Right renal pelvis (tissue), 4 donors: ENCODE data around the gene AOC2. TPM values are rescaled to one million over a fixed set of nuclear protein-coding genes. Genes with fewer than 3 reads are reported as not detected.
"Not testable (repeated sequence)": the region's sequence is repeated elsewhere in the genome, so short reads cannot be mapped to it uniquely, and the experiment has no call there.

ENCODE experiments used
- DNase-seq, 4 donors: peaks; one replicate each; pipeline ENCODE4 v3.0.0-alpha.2; 2013; ENCODE audit warnings: low read depth in 4 of 4, low spot score in 3 of 4, missing footprints in 1 of 4
- polyA plus RNA-seq, 4 donors: library from polyadenylated mRNA; unstranded; fragments of 120-200 nt; gene quantifications; one replicate each; pipeline ENCODE4 v1.2.1, GENCODE V29; 2013; ENCODE audit not compliant: insufficient read length in 4 of 4

AOC2 gene
- polyA plus RNA-seq, 4 donors = 0.83 to 1.2 (median 1.2) TPM

DNA sequence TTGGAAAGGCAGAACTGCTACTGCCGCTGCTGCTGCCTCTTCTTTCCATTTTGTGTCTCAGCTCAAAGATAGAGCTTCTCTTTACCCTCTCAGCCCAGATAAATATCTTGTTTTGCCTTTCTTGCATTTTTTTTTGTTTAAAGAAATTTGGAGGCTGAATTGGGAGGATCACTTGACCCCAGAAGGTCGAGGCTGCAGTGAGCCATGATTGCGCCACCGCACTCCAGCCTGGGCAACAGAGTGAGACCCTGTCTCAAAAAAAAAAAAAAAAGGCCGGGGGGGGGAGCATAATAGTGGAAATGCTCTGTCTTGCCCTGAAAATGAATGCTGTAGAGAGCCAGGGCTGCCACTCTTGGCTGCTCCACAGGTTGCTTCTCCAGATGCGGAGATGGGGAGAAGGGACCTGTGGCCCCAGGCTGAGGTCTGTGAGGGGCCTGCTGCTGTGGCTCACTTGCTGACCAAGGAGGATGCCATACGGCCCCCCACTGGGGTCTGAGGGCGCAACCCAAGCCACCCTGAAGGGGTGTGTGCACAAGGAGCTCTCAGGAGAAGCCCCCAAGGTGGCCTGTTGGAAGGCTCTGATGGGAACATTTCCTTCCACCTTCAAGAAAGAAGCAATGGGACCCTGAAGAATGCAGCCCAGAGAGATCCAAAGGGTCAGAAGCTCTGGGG, 34.7 kb downstream of the AOC2 start:
- DNase-seq = no peak

DNA sequence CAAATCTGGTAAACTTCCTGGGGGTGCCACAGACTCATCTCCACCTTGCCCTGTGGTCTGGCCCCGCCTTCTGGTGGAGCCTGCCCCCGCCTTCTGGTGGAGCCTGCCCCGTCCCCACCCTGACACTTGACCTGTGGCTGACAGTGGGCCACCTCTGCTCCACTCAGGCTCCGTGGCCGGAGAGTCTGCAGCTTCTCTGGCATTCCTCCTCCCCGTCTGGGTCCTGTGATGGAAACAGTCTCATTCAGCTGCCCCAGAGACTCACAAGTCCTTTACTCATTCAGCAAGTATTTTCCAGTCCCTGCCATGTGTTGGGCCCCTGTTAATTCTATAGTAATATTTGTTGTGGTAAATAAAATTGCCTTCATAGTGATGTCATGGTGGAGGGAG, 35.2 kb downstream of the AOC2 start:
- no peak for DNase-seq

DNA sequence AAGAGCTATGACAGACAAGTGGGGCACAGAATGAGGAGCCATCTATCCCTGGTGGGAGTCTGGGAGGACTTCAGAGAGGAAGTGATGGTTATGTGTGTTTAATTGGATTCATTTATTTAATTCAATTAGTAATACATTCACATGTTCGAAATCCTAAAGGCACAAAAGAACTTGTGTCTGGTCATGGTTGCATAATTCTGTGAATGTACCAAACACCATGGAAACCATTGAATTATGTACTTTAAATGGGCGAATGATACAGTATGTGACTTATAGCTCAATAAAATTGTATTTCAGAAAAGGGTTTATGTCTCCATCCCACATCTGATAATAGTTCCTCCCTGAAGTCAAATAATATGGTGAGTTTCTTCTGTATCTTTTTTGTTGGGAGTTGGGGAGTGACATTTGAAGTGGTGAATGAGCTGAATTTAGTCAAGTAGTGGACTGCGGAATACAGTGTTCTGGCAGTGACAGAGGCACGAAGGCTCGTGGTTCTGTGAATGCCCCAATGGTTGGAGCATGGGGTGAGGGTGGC, 36.5 kb downstream of the AOC2 start:
- DNase-seq = no peak

DNA sequence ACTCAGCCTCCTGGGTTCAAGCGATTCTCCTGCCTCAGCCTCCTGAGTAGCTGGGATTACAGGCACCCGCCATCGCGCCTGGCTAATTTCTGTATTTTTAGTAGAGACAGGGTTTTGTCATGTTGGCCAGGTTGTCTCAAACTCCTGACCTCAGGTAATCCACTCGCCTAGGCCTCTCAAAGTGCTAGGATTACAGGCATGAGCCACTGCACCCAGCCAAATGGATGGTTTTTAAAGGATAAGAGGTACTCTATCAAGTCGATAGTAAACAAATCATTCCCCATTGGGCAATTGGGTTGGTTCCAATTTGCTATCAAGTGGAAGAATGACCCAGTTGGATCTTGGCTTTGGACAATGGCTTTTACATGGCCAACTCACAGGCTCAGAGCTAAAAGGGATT, 37.3 kb downstream of the AOC2 start:
- DNase-seq = not testable (repeated sequence)

DNA sequence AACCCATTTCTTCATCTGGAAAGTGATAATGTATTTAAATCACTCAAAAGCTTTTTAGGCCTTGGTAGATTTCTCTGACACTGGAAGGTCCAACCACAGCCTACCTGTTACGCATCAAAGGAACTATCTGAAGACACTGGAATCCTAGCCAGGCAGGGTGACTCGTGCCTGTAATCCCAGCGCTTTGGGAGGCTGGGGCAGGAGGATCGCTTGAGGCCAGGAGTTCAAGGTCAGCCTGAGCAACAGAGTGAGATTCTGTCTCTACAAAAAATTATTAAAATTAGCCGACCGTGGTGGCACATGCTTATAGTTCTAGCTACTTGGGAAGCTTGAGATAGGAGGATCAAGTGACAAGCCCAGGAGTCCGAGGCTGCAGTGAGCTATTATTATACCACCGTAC, 37.8 kb downstream of the AOC2 start:
- no peak for DNase-seq

DNA sequence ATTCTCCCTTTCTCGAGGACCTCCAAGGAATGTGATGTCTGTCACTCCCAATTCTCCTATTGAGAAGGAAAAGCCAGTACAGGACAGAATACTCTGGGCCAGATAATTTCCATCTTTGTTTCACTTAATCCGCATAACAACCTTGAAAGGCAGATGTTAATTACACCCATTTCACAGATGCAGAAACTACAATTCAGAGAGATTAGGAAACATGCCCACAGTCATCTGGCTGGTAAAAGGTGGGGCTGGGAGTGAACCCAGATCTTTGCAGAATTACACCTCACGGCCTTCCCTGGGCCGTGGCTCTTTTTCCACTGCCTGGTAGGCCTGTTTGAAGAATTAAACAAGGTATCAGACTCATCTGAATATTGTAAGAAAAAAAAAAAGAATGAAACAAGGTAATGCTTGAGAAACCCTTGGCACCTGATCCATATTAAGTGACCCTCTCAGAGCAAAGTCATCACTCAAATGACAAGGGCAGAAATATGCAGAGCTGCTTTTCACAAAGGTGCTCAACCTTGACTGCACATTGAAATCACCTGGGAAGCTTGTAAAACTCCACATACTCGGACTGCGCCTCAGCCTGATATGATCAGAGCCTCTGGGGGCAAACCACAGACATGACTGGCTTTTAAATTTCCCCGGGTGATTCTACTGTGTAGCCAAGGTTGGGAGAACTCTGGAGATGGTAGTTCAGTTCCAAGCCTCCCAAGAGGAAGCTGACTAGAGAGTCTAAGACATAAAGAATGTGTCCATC, 39.6 kb downstream of the AOC2 start:
- no peak for DNase-seq

DNA sequence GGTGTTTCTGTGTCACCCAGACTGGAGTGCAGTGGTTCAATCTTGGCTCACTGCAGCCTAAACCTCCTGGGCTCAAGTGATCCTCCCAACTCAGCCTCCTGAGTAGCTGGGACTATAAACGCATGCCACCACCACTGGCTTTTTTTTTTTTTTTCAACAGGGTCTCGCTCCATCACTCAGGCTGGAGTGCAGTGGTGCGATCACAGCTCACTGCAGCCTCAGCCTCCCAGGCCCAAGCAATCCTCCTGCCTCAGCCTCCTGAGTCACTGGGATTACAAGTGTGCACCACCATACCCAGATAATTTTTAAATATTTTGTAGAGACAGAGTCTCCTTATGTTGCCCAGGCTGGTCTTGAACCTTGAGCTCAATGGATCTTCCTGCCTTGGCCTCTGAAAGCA, 41.4 kb downstream of the AOC2 start:
- DNase-seq = not testable (repeated sequence)

DNA sequence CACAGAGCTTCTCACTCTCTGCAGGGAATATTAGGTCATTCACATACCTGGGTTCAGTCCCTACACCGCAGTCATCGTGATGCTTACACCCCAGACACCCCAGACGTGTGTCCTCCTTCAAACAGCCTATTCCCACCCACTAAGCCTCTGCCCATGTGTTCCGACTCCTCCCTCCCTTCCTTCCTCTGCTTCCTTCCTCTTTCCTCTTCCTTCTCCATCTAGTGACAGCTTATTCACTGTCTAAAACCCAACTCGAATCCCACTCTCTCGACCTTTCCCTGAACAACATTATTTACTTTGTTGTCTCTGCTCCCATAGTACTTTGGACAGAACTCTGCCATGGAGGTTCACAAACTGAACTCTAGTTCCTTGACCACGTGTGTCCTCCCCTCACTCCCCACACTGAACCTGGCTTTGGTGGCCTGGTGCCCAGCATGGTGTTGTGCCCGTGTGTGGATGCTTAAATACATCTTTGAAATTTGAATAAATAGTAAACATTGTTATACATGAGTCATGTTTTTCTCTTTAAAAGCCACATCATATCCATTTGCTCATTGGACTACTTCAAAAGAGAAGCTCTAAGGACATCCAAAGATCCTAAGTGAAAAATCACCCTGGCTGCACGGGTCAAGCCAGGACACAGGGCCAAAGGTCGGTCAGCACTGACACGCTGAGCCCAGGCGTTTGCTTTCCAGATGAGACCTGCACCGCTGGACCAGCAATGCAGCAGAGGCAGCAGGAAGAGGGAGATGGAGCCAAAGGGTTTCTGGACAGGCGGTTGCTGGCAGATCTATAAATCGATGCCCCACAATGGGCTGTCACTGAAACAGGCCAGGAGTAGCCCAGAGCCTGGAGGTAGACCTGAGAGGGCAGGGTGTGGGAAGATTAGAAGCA, 42.1 kb downstream of the AOC2 start:
- no peak for DNase-seq

DNA sequence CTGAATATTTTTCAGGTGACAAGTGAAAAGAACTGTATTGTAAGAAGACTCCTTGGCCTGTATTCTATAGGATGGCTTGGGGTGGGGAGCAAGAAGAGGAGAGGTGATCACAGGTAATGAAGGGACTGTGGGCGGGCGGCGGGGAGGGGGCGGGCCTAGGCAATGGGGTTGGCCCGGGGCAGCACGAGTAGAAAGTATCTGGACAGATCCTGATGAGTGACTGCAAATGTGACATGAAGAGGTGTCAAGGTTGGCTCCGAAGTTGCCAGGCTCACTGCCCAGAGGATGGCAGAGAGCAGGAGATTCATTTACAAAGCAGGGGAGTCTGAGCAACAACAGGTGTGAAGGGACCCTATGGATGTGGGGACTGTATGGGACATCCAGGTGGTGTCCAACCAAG, 45.4 kb downstream of the AOC2 start:
- no peak for DNase-seq

DNA sequence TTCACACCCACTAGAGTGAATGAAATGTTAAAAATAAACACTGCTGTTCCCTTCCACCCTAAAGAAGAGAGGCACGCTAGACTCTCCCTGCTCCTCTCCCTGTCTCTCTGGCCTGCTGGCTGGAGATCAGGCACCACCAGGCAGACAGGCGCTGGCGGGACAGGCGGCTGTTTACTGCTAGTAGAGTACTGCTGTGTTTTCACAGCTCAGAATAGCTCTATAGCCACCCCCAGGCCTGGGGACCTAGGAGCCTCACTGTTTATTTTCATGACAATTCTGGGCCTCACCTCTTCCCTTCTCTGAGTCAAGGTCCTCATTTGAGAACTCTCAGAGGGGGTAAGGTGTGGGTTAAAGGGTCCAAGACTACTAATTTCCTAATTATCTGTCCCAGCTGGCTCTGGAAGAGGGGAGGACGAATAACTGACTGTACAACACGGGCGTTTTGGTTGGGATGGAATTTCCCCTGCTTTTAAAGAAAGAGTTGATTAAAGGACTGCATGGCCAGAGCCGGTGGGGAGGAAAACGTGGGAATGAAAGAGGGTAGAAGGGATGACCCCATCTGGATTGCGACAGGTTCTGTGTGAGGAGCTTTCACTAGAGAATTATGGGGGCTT, 47.3 kb downstream of the AOC2 start:
- DNase-seq = no peak

DNA sequence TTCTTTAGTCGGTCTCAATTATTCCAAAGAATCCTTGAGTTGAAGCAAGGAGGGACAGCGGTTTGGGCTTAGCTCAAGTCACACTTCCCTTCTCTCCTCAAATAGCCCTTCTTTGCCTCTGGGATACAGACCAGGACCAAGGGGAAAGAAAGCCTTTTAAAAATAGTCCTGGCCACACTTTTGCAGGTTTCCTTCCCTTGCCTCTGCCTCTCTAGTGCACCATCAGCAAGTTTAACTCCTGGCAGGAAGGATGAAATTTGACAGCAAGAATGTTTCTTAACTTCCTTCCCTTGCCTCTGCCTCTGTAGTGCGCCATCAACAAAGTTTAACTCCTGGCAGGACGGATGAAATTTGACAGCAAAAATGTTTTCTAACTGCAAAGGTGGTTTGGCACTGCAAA, 49.0 kb downstream of the AOC2 start:
- no peak for DNase-seq

DNA sequence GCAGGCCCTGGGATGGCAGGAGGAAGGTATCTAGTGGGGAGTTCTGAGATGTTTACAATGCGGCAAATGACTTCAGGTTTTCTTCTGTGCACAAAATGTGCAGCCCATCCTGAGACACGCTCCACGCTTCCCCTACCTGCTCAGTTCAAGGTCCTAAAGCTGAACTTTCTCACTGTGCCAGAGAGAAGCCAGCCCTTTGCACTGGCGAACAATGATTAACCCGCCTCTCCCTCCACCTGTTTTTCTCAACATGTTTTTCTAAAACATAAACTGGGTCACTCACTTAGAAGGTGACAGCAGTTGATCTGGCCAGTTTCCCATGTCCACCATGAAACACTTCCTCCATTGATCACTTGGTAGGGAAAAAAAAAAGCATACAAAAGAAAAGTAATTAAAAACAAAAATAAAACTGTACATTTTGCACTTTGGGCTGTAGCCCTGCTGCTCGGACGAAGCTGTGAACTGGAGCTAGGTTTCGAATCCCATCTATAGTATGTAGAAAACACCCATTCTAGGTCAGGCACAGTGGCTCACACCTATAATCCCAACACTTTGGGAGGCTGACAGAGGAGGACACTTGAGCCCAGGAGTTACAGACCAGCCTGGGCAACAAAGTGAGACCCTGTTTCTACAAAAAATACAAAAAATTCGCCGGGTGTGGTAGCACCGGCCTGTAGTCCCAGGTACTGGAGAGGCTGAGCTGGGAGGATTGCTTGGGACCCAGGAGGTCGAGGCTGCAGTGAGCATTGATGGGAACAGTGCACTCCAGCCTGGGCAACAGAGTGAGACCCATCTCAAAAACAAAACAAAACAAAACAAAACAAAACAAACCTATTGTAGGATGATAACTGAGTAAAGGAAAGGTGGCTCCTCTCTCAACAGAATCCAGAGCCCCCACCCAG, 50.2 kb downstream of the AOC2 start:
- no peak for DNase-seq

DNA sequence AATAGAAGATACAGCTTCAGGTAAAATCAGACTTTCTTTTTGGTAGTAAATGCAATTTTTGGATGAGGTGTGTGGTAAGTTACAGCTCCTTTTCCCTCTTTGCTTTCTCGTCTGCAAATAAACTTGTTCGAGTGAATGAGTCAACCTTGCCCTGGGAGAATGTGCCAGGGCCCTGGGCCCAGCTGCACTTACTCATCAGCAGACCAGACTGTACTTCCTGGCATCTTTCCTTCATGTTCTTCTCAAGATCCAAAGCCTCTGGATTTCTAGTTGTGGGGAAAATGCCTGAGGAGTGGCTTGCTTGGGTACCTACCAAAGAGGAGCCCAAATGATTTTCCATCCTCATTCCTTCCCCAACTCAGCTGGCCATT, 50.8 kb downstream of the AOC2 start:
- DNase-seq = no peak

DNA sequence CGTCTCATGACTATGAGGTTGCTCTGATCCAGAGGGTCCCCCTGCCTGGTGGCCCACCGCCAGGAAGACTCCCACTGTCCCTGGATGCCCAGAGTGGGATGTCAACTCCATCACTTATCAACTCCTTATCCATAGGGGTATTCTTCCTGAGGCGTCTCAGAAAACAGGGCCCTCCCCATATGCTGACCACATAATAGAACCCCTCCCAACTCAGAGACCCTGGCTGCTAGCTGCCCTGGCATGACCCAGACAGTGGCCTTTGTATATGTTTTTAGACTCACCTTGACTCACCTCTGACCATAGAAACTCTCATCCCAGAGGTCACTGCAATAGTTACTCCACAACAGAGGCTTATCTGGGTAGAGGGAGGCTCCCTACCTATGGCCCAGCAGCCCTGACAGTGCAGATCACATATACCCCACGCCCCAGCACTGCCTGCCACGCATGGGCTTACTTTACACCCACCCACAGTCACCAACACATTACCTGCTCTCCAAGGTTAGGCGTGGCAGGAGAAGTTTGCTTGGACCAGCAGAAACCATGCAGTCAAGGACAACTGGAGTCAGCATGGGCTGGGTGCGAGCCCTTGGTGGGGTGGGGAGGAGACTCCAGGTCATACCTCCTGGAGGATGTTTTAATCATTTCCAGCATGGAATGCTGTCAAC, 53.9 kb downstream of the AOC2 start:
- no peak for DNase-seq

DNA sequence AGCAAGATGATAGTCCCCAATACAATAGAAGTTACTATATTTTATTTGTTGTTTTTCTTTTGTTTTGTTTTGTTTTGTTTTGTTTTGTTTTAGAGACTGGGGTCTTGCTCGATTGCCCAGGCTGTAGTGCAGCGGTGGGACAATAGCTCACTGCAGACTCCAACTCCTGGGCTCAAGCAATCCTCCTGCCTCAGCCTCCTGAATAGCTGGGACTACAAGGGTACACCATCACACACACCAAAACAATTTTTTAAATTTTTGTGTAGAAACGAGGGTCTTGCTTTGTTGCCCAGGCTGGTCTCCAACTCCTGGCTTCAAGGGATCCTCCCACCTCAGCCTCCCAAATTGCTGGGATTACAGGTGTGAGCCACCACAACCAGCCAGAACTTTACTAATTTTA, 55.6 kb downstream of the AOC2 start:
- DNase-seq = not testable (repeated sequence)
